ENCODE measurements around the gene LRBA.

DNA sequence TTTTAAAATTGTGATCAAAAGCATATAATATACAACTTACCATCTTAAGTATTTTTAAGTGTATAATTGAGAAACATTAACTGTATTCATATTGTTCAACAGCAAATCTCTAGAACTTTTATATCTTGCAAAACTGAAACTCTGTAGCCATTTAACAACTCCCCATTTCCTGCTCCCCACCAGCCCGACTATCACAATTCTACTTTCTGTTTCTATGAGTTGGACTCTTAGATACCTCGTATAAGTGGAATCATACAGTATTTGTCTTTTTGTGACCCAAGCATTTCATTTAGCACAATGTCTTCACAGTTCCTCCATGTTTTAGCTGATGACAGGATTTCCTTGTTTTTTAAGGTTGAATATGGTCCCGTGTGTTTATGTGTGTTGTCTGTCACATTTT is 106.0 kb downstream of the LRBA start:
- no peak for TF ChIP-seq USF2 (IDR thresholded peaks at IDR 0.05)
- TF ChIP-seq CHD2 (IDR thresholded peaks at IDR 0.05; ENCODE audit: low read length, partially characterized antibody) = no peak
- no peak for TF ChIP-seq CTCF (IDR thresholded peaks at IDR 0.05)

Measured in A549 (cell line).